GF-D8 (cell line): Measurements from ENCODE around the gene ANKRD53.
"Not testable (repeated sequence)": the region's sequence is repeated elsewhere in the genome, so short reads cannot be mapped to it uniquely, and the experiment has no call there.

Experiments
- DNase-seq: peaks from one replicate; lab custom pipeline; 2025; lab: John Stamatoyannopoulos, UW

Gene ANKRD53

GRCh38 chr2:70991742-70992141 lies 13.3 kb downstream of the ANKRD53 start:
- DNase-seq, result no peak

- DNase-seq, result no peak
These were observed 14.8 kb downstream of the ANKRD53 start for GRCh38 chr2:70992945-70993853.

GRCh38 chr2:70994009-70994698 lies 15.7 kb downstream of the ANKRD53 start:
- no peak for DNase-seq

- DNase-seq, result peak; percentile 61
These were observed 16.4 kb downstream of the ANKRD53 start, which contains the start of gene TEX261 for GRCh38 chr2:70994699-70995425. TSS of gene TEX261 (minus strand) at chr2:70994873. CDS start at chr2:70994757, 116 bp downstream.

- DNase-seq, result peak; percentile 12
These were observed 16.9 kb downstream of the ANKRD53 start for GRCh38 chr2:70995426-70995729.

- DNase-seq, result not testable (repeated sequence)
These were observed 20.5 kb downstream of the ANKRD53 start for GRCh38 chr2:70998885-70999284.

GRCh38 chr2:70999362-70999761 lies 20.9 kb downstream of the ANKRD53 start:
- no peak for DNase-seq

GRCh38 chr2:70999931-71000330 lies 21.5 kb downstream of the ANKRD53 start:
- DNase-seq, result not testable (repeated sequence)

- no peak for DNase-seq
These were observed 22.6 kb downstream of the ANKRD53 start for GRCh38 chr2:71000780-71001591.

GRCh38 chr2:71001592-71001927 lies 23.1 kb downstream of the ANKRD53 start:
- no peak for DNase-seq

GRCh38 chr2:71001981-71002570 lies 23.6 kb downstream of the ANKRD53 start:
- no peak for DNase-seq

- no peak for DNase-seq
These were observed 25.0 kb downstream of the ANKRD53 start for GRCh38 chr2:71003396-71003795.

- no peak for DNase-seq
These were observed 25.7 kb downstream of the ANKRD53 start for GRCh38 chr2:71003966-71004755.

GRCh38 chr2:71004857-71005256 lies 26.4 kb downstream of the ANKRD53 start:
- DNase-seq, result no peak

- DNase-seq, result no peak
These were observed 27.1 kb downstream of the ANKRD53 start for GRCh38 chr2:71005271-71006202.

GRCh38 chr2:71006323-71006722 lies 27.9 kb downstream of the ANKRD53 start:
- DNase-seq, result no peak

- DNase-seq, result no peak
These were observed 28.7 kb downstream of the ANKRD53 start for GRCh38 chr2:71006955-71007799.

- no peak for DNase-seq
These were observed 29.9 kb downstream of the ANKRD53 start for GRCh38 chr2:71008342-71008741.

GRCh38 chr2:71011786-71012185 lies 33.4 kb downstream of the ANKRD53 start:
- DNase-seq, result not testable (repeated sequence)
